PC-3 (cell line): Measurements from ENCODE around the gene PAPSS2. TPM values are rescaled to one million over a fixed set of nuclear protein-coding genes. Genes with fewer than 3 reads are reported as not detected.

ENCODE experiments used
- ATAC-seq: fragments of 200-7000 bp; cut with Tn5 transposase; 2 replicates; pipeline ENCODE4 v1.9.1; 2020; ENCODE audit warnings: mild to moderate bottlenecking, moderate library complexity
- BruUV-seq: library from RNA; stranded (reverse); fragments of 400-500 nt; replicated peaks from 2 replicates; lab custom pipeline; 2021; lab: Mats Ljungman, UMichigan
- CTCF ChIA-PET: fragments of 300-600 bp; sonication (Branson Sonifier 250); formaldehyde crosslinking; loops from one replicate; lab custom pipeline; 2022; ENCODE audit warnings: antibody characterized with exemption; lab: Charles Lee
- POLR2A ChIA-PET: fragments of 300-600 bp; sonication (Branson Sonifier 250); formaldehyde crosslinking; loops from one replicate; lab custom pipeline; 2022; ENCODE audit warnings: antibody characterized with exemption; ENCODE audit not compliant: unreplicated experiment; lab: Charles Lee
- DNase-seq: peaks from one replicate; pipeline ENCODE4 v3.0.0-alpha.2; 2015
- H2AFZ ChIP-seq: fragments of 300-600 bp; sonication (generic); 2 replicates; pipeline ENCODE4 v1.6.0; 2016; ENCODE audit warnings: antibody characterized with exemption, low read length
- H3F3A ChIP-seq: fragments of 300-600 bp; sonication (generic); one replicate; pipeline ENCODE4 v1.6.0; 2017; ENCODE audit warnings: antibody characterized with exemption, low read length, control low read depth, mild to moderate bottlenecking; ENCODE audit not compliant: unreplicated experiment
- H3K27ac ChIP-seq: fragments of 300-600 bp; sonication (generic); 2 replicates; pipeline ENCODE4 v1.5.1; 2016; ENCODE audit warnings: mild to moderate bottlenecking, low read length
- H3K27me3 ChIP-seq: fragments of 300-600 bp; sonication (generic); 2 replicates; pipeline ENCODE4 v1.6.1; 2016; ENCODE audit warnings: low read length, mixed read lengths
- H3K36me3 ChIP-seq: fragments of 300-600 bp; sonication (generic); 2 replicates; pipeline ENCODE4 v1.6.1; 2016; ENCODE audit warnings: low read depth, mixed run types, low read length, mixed read lengths
- H3K4me1 ChIP-seq: fragments of 300-600 bp; sonication (generic); 2 replicates; pipeline ENCODE4 v1.5.1; 2016; ENCODE audit warnings: low read length; ENCODE audit not compliant: insufficient read depth
- H3K4me2 ChIP-seq: fragments of 300-600 bp; sonication (generic); 2 replicates; pipeline ENCODE4 v1.6.0; 2016; ENCODE audit warnings: low read length
- H3K4me3 ChIP-seq: fragments of 300-600 bp; sonication (generic); 2 replicates; pipeline ENCODE4 v1.5.1; 2016; ENCODE audit warnings: mild to moderate bottlenecking, low read length, mixed read lengths
- H3K79me2 ChIP-seq: fragments of 300-600 bp; sonication (generic); 2 replicates; pipeline ENCODE4 v1.6.1; 2017; ENCODE audit warnings: low read length, mixed read lengths
- H3K9ac ChIP-seq: fragments of 300-600 bp; sonication (generic); 2 replicates; pipeline ENCODE4 v1.6.0; 2016; ENCODE audit warnings: mild to moderate bottlenecking, low read length
- H3K9me2 ChIP-seq: fragments of 300-600 bp; sonication (generic); replicated peaks from 2 replicates; pipeline ENCODE4 v1.6.1; 2016; ENCODE audit warnings: mixed run types, low read length, mixed read lengths
- H3K9me3 ChIP-seq: fragments of 300-600 bp; sonication (generic); 2 replicates; pipeline ENCODE4 v1.6.1; 2016; ENCODE audit warnings: low read length, mixed read lengths
- H4K20me1 ChIP-seq: fragments of 300-600 bp; sonication (generic); 2 replicates; pipeline ENCODE4 v1.6.1; 2016; ENCODE audit warnings: low read length, mixed read lengths
- EZH2 ChIP-seq: fragments of 300-600 bp; sonication (generic); IDR thresholded peaks from one replicate; pipeline ENCODE4 v1.6.1; 2017; ENCODE audit warnings: antibody characterized with exemption, mild to moderate bottlenecking, low read length; ENCODE audit not compliant: unreplicated experiment
- EZH2phosphoT487 ChIP-seq: fragments of 300-600 bp; sonication (generic); IDR thresholded peaks from 2 replicates; pipeline ENCODE4 v1.6.1; 2018; ENCODE audit warnings: mild to moderate bottlenecking, antibody characterized with exemption, low read length, borderline replicate concordance
- intact Hi-C: fragments of 100-400 bp; cut with micrococcal nuclease; formaldehyde crosslinking; loops from 2 replicates; pipeline ENCODE4 v1.9.0; 2023
- total RNA-seq: library from RNA; depleted of rRNA; stranded (reverse); fragments of >200 nt; gene quantifications from 2 replicates; pipeline ENCODE4 v1.2.3, GENCODE V29; 2014
- TF ChIP-seq, protein P1 (sequence below): fragments of 300-600 bp; sonication (generic); conservative IDR thresholded peaks from 2 replicates; pipeline ENCODE4 v1.5.1; 2017; ENCODE audit warnings: antibody characterized with exemption, low read depth, mild to moderate bottlenecking, low read length

The PAPSS2 gene
- total RNA-seq, 1 experiment from 2014 or later = 16.4 TPM

DNA sequence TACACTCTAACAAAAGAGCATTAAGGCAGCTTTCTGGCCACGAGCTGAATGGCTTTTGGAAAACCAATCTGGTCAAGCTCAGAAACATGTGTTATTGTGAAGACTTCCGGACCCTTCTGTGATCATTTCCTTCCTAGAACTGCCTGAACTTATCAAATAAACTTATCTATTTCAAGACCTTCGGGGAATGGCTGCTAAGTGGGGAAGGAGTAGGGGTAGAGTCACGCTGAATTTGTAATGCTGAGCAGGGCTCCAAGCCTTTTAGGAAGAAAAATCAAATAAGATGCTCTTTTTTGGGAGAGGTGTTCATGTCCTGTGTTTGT is 56.6 kb downstream of the PAPSS2 start:
- CTCF ChIA-PET = no interaction called here

DNA sequence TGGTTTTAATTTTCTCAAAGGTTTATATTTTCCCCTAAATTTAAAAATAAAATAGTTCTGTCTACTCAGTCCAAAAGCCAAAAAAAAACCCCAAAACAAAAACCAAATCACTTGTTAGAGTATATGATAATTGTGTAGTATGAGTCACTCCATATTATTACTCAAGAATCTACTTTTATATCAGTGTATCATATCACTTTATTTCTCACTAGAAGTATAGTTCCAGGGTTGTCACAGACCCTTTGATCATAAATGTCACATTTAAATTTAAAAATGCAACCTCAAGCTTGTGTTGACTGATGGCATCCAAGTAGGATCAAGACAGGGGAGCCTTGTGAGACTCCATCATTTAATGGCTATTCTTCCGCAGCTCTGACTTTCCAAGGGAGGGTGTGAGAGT is 61.0 kb downstream of the PAPSS2 start:
- Histone ChIP-seq H3K9ac (no peak overlapping the region), H3K9me3 (no peaks in the 10 kb centered on the region), H4K20me1 (no peaks in the 10 kb centered on the region), H3K27ac (no peak overlapping the region), H3F3A (no peaks in the 10 kb centered on the region), H3K9me2 (no peaks in the 10 kb centered on the region), H3K4me2 (no peak overlapping the region), H3K79me2 (no peaks in the 10 kb centered on the region), H3K4me3 (no peak overlapping the region), H2AFZ (no peak overlapping the region), H3K4me1 (peaks cover 22% of the 10 kb centered on the region), H3K27me3 (no peaks in the 10 kb centered on the region), H3K36me3 (no peaks in the 10 kb centered on the region)
- ChIA-PET CTCF (no interaction called here), POLR2A (no interaction called here)
- DNase-seq = no peak
- TF ChIP-seq, protein P1, sequence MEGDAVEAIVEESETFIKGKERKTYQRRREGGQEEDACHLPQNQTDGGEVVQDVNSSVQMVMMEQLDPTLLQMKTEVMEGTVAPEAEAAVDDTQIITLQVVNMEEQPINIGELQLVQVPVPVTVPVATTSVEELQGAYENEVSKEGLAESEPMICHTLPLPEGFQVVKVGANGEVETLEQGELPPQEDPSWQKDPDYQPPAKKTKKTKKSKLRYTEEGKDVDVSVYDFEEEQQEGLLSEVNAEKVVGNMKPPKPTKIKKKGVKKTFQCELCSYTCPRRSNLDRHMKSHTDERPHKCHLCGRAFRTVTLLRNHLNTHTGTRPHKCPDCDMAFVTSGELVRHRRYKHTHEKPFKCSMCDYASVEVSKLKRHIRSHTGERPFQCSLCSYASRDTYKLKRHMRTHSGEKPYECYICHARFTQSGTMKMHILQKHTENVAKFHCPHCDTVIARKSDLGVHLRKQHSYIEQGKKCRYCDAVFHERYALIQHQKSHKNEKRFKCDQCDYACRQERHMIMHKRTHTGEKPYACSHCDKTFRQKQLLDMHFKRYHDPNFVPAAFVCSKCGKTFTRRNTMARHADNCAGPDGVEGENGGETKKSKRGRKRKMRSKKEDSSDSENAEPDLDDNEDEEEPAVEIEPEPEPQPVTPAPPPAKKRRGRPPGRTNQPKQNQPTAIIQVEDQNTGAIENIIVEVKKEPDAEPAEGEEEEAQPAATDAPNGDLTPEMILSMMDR = no peak
- no peak for TF ChIP-seq EZH2
- TF ChIP-seq EZH2phosphoT487 = no peak
- no TSS peak for BruUV-seq
- no peak for ATAC-seq
- intact Hi-C loops = loop anchor here (5.0 kb wide), 1 partner anchor 58 kb away; no protein-coding TSS in a partner anchor

More for the DNA sequence above, 56.6 kb downstream of the PAPSS2 start:
- no peaks in the 10 kb centered on the region for H3K36me3 ChIP-seq
- intact Hi-C loops = loop anchor here (5.0 kb wide), 1 partner anchor 39 kb away; no protein-coding TSS in a partner anchor
- no peaks in the 10 kb centered on the region for H3K9me3 ChIP-seq
- H3F3A ChIP-seq = no peaks in the 10 kb centered on the region
- no peak overlapping the region for H3K4me2 ChIP-seq
- POLR2A ChIA-PET = no interaction called here
- no peaks in the 10 kb centered on the region for H3K9me2 ChIP-seq
- ATAC-seq (no peak), DNase-seq (no peak)
- H4K20me1 ChIP-seq = no peaks in the 10 kb centered on the region
- TF ChIP-seq EZH2 (no peak), EZH2phosphoT487 (no peak)
- TF ChIP-seq, protein P1 = no peak
- H3K9ac ChIP-seq = no peak overlapping the region
- no peak overlapping the region for H3K4me3 ChIP-seq
- no peaks in the 10 kb centered on the region for H3K27me3 ChIP-seq
- no peak overlapping the region for H3K27ac ChIP-seq
- H3K79me2 ChIP-seq = no peaks in the 10 kb centered on the region
- BruUV-seq = no TSS peak
- H2AFZ ChIP-seq = no peak overlapping the region
- no peaks in the 10 kb centered on the region for H3K4me1 ChIP-seq

DNA sequence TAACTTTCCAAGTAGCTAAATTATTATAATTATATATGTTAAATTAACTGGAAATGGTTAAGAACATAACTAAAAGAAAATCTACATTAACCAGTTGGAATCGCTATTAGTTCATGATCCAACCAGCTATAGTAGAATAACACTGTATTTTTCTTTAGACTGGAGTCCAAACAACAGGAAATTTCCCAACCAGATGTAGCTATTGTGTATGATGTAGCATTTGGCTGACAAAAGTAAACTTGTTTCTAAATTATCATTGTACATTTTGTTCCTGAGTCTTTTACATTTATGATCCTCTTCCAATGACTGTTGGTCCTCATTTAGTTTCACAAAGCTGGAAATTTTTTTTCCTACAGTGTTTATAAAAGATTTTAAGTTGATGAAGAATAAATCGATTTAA is 62.1 kb downstream of the PAPSS2 start:
- TF ChIP-seq, protein P1 = no peak
- TF ChIP-seq EZH2 (no peak), EZH2phosphoT487 (no peak)
- CTCF ChIA-PET = no interaction called here
- H3K4me1 ChIP-seq = peaks cover 22% of the 10 kb centered on the region
- H2AFZ ChIP-seq = no peak overlapping the region
- intact Hi-C loops = loop anchor here (5.0 kb wide), 1 partner anchor 59 kb away; no protein-coding TSS in a partner anchor
- POLR2A ChIA-PET = interaction anchor here (0.6 kb wide), 1 partner anchor 215 kb away, joined by 5 read pairs; no protein-coding TSS in a partner anchor
- no peaks in the 10 kb centered on the region for H3K9me2 ChIP-seq
- no peaks in the 10 kb centered on the region for H3K79me2 ChIP-seq
- ATAC-seq (no peak), DNase-seq (no peak)
- H3F3A ChIP-seq = no peaks in the 10 kb centered on the region
- H3K27ac ChIP-seq = no peak overlapping the region
- H3K9ac ChIP-seq = no peak overlapping the region
- no peak overlapping the region for H3K4me3 ChIP-seq
- H3K4me2 ChIP-seq = no peak overlapping the region
- H3K9me3 ChIP-seq = no peaks in the 10 kb centered on the region
- no peaks in the 10 kb centered on the region for H3K27me3 ChIP-seq
- BruUV-seq = no TSS peak
- H4K20me1 ChIP-seq = no peaks in the 10 kb centered on the region
- no peaks in the 10 kb centered on the region for H3K36me3 ChIP-seq
